Neural cell (in vitro differentiated cells): Measurements from ENCODE around the gene SEPHS1. TPM values are rescaled to one million over a fixed set of nuclear protein-coding genes. Genes with fewer than 3 reads are reported as not detected.
A peak's percentile ranks its signal among the peaks of the same experiment; 100 is the strongest.
"Not testable (repeated sequence)": the region's sequence is repeated elsewhere in the genome, so short reads cannot be mapped to it uniquely, and the experiment has no call there.

ENCODE experiments used
- H2AFZ ChIP-seq: fragments of 200-600, 300-800 bp; sonication (generic), shearing (Covaris generic); 2 replicates; pipeline ENCODE4 v1.6.0; 2014; ENCODE audit warnings: low read depth, mild to moderate bottlenecking, antibody characterized with exemption, low read length, moderate library complexity
- H3F3A ChIP-seq: fragments of 200-600 bp; shearing (Covaris generic); 2 replicates; pipeline ENCODE4 v1.6.1; 2016; ENCODE audit warnings: mild to moderate bottlenecking, moderate library complexity, mixed read lengths, antibody characterized with exemption, low read length; ENCODE audit not compliant: insufficient read depth, poor library complexity, severe bottlenecking
- H3K27ac ChIP-seq: fragments of 200-600, 300-800 bp; sonication (generic), shearing (Covaris generic); 2 replicates; pipeline ENCODE4 v1.5.1; 2014; ENCODE audit warnings: mild to moderate bottlenecking, low read length, moderate library complexity
- H3K27me3 ChIP-seq: fragments of 300-800, 200-600 bp; sonication (generic), shearing (Covaris generic); 2 replicates; pipeline ENCODE4 v1.6.0; 2014; ENCODE audit warnings: mild to moderate bottlenecking, low read depth, low read length, moderate library complexity; ENCODE audit not compliant: insufficient read depth
- H3K36me3 ChIP-seq: fragments of 300-800, 200-600 bp; sonication (generic), shearing (Covaris generic); 2 replicates; pipeline ENCODE4 v1.5.1; 2014; ENCODE audit warnings: mild to moderate bottlenecking, antibody characterized with exemption, low read length, moderate library complexity; ENCODE audit not compliant: insufficient read depth
- H3K4me2 ChIP-seq: fragments of 300-800, 200-600 bp; sonication (generic), shearing (Covaris generic); 2 replicates; pipeline ENCODE4 v1.6.0; 2014; ENCODE audit warnings: mild to moderate bottlenecking, low read length
- H3K4me3 ChIP-seq: fragments of 300-800, 200-600 bp; sonication (generic), shearing (Covaris generic); 2 replicates; pipeline ENCODE4 v1.5.1; 2014; ENCODE audit warnings: mild to moderate bottlenecking, low read length, moderate library complexity
- H3K79me2 ChIP-seq: fragments of 200-600 bp; shearing (Covaris generic); replicated peaks from 2 replicates; pipeline ENCODE4 v1.6.0; 2014; ENCODE audit warnings: mild to moderate bottlenecking, low read length, moderate library complexity; ENCODE audit not compliant: insufficient read depth
- H3K9ac ChIP-seq: fragments of 300-800, 200-600 bp; sonication (generic), shearing (Covaris generic); 2 replicates; pipeline ENCODE4 v1.6.1; 2016; ENCODE audit warnings: mild to moderate bottlenecking, low read length, mixed read lengths
- H3K9me2 ChIP-seq: fragments of 200-600 bp; shearing (Covaris generic); 2 replicates; pipeline ENCODE4 v1.6.1; 2016; ENCODE audit warnings: mild to moderate bottlenecking, low read length, mixed read lengths; ENCODE audit not compliant: insufficient read depth
- H3K9me3 ChIP-seq: fragments of 200-600, 300-800 bp; sonication (generic), shearing (Covaris generic); 2 replicates; pipeline ENCODE4 v1.6.1; 2016; ENCODE audit warnings: mild to moderate bottlenecking, mixed run types, low read length, moderate library complexity, mixed read lengths
- H4K20me1 ChIP-seq: fragments of 200-600 bp; shearing (Covaris generic); 2 replicates; pipeline ENCODE4 v1.6.1; 2016; ENCODE audit warnings: mild to moderate bottlenecking, mixed run types; ENCODE audit not compliant: insufficient read depth
- EP300 ChIP-seq: fragments of 450-650 bp; conservative IDR thresholded peaks from 2 replicates; pipeline ENCODE4 v1.6.1; 2014; ENCODE audit warnings: antibody characterized with exemption, mild to moderate bottlenecking, moderate library complexity; ENCODE audit not compliant: poor library complexity, severe bottlenecking
- EZH2 ChIP-seq: fragments of 200-600, 300-800 bp; shearing (Covaris generic), sonication (generic); IDR thresholded peaks from 2 replicates; pipeline ENCODE4 v1.6.1; 2014; ENCODE audit warnings: antibody characterized with exemption, low read length, borderline replicate concordance, mild to moderate bottlenecking; ENCODE audit not compliant: insufficient read depth, poor library complexity, severe bottlenecking
- MXI1 ChIP-seq: fragments of 450-650 bp; conservative IDR thresholded peaks from 2 replicates; pipeline ENCODE4 v1.6.1; 2014; ENCODE audit warnings: antibody characterized with exemption, mild to moderate bottlenecking; ENCODE audit not compliant: poor library complexity, severe bottlenecking
- POLR2AphosphoS5 ChIP-seq: IDR thresholded peaks from 2 replicates; pipeline ENCODE4 v1.6.1; 2012
- RAD21 ChIP-seq: fragments of 450-650 bp; conservative IDR thresholded peaks from 2 replicates; pipeline ENCODE4 v1.6.1; 2014; ENCODE audit warnings: antibody characterized with exemption, mild to moderate bottlenecking, moderate library complexity
- SMC3 ChIP-seq: fragments of 450-650 bp; conservative IDR thresholded peaks from 2 replicates; pipeline ENCODE4 v1.6.1; 2014; ENCODE audit warnings: antibody characterized with exemption, mild to moderate bottlenecking, moderate library complexity; ENCODE audit not compliant: poor library complexity
- TAF1 ChIP-seq: IDR thresholded peaks from 2 replicates; pipeline ENCODE4 v1.6.1; 2012; ENCODE audit warnings: low read depth
- polyA plus RNA-seq: library from polyadenylated mRNA; depleted of rRNA; stranded (reverse); fragments of >200 nt; gene quantifications from 2 replicates; pipeline ENCODE4 v1.2.3, GENCODE V29; 2014
- TF ChIP-seq, protein P1 (sequence below): fragments of 450-650 bp; IDR thresholded peaks from 2 replicates; pipeline ENCODE4 v1.5.1; 2014; ENCODE audit warnings: antibody characterized with exemption, mild to moderate bottlenecking, moderate library complexity; ENCODE audit not compliant: poor library complexity, severe bottlenecking
- TF ChIP-seq, protein P2 (sequence below): IDR thresholded peaks from 2 replicates; pipeline ENCODE4 v1.6.1; 2012; ENCODE audit warnings: borderline replicate concordance

Gene SEPHS1
- polyA plus RNA-seq, 1 donor from 2014 or later, result 61.0 TPM

DNA sequence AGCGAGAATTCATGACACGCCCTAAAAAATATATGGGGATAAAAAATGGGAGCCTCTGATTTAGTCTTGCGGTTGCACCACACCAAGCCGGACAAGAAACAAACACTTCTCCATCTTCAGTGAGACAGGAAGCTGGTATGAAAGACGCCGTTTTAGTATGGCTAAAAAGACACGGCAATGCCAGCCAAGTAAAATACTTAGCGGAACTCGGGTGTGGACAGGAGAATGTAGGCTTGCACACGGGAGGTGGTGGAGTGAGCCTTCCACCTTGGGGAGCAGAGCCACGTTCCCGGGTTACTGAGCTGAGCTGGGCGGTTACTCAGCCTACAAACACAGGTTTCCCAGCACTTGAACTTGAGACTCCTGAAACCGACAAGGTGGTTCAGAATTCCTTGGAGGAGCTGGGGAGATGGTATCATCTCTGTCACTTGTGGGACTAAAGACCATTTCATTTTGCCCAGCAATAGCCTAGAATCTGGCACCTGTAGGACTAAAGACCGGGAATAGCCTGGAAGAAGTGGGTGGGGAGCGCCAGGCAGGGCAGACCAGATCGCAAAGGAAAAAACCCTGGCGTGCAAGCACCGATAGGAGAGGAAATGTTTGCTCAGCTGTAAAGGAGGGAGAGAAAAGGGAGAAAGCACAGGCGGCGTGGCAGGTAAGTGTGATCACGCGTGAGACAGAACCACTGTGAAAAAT, 34.8 kb upstream of the SEPHS1 start:
- no peaks in the 10 kb centered on the region for H3F3A ChIP-seq
- peaks cover 10% of the 10 kb centered on the region for H3K27me3 ChIP-seq
- H2AFZ ChIP-seq, result no peak overlapping the region

DNA sequence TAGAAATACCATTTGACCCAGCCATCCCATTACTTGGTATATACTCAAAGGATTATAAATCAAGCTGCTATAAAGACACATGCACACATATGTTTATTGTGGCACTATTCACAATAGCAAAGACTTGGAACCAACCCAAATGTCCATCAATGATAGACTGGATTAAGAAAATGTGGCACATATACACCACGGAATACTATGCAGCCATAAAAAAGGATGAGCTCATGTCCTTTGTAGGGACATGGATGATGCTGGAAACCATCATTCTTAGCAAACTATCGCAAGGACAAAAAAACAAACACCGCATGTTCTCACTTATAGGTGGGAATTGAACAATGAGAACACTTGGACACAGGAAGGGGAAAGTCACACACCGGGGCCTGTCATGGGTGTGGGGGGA, 31.0 kb upstream of the SEPHS1 start:
- not testable (repeated sequence) for H4K20me1 ChIP-seq, H3K27me3 ChIP-seq, H2AFZ ChIP-seq, H3K9ac ChIP-seq, H3K9me3 ChIP-seq, H3K4me2 ChIP-seq, H3K36me3 ChIP-seq, H3K9me2 ChIP-seq, H3K27ac ChIP-seq, H3K79me2 ChIP-seq, H3F3A ChIP-seq, H3K4me3 ChIP-seq

More for the DNA sequence above, 34.8 kb upstream of the SEPHS1 start:
- Histone ChIP-seq H3K36me3 (no peaks in the 10 kb centered on the region), H3K9ac (no peak overlapping the region), H3K9me3 (no peaks in the 10 kb centered on the region), H3K27ac (no peak overlapping the region), H3K4me3 (peak overlapping the region; percentile 0), H3K4me2 (no peak overlapping the region), H4K20me1 (no peaks in the 10 kb centered on the region), H3K9me2 (no peaks in the 10 kb centered on the region), H3K79me2 (no peaks in the 10 kb centered on the region)
- TF ChIP-seq SMC3 (no peak), MXI1 (no peak), EP300 (no peak), RAD21 (no peak), EZH2 (no peak), TAF1 (no peak), POLR2AphosphoS5 (no peak)
- TF ChIP-seq, protein P1, sequence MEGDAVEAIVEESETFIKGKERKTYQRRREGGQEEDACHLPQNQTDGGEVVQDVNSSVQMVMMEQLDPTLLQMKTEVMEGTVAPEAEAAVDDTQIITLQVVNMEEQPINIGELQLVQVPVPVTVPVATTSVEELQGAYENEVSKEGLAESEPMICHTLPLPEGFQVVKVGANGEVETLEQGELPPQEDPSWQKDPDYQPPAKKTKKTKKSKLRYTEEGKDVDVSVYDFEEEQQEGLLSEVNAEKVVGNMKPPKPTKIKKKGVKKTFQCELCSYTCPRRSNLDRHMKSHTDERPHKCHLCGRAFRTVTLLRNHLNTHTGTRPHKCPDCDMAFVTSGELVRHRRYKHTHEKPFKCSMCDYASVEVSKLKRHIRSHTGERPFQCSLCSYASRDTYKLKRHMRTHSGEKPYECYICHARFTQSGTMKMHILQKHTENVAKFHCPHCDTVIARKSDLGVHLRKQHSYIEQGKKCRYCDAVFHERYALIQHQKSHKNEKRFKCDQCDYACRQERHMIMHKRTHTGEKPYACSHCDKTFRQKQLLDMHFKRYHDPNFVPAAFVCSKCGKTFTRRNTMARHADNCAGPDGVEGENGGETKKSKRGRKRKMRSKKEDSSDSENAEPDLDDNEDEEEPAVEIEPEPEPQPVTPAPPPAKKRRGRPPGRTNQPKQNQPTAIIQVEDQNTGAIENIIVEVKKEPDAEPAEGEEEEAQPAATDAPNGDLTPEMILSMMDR, result no peak
- TF ChIP-seq, protein P2, sequence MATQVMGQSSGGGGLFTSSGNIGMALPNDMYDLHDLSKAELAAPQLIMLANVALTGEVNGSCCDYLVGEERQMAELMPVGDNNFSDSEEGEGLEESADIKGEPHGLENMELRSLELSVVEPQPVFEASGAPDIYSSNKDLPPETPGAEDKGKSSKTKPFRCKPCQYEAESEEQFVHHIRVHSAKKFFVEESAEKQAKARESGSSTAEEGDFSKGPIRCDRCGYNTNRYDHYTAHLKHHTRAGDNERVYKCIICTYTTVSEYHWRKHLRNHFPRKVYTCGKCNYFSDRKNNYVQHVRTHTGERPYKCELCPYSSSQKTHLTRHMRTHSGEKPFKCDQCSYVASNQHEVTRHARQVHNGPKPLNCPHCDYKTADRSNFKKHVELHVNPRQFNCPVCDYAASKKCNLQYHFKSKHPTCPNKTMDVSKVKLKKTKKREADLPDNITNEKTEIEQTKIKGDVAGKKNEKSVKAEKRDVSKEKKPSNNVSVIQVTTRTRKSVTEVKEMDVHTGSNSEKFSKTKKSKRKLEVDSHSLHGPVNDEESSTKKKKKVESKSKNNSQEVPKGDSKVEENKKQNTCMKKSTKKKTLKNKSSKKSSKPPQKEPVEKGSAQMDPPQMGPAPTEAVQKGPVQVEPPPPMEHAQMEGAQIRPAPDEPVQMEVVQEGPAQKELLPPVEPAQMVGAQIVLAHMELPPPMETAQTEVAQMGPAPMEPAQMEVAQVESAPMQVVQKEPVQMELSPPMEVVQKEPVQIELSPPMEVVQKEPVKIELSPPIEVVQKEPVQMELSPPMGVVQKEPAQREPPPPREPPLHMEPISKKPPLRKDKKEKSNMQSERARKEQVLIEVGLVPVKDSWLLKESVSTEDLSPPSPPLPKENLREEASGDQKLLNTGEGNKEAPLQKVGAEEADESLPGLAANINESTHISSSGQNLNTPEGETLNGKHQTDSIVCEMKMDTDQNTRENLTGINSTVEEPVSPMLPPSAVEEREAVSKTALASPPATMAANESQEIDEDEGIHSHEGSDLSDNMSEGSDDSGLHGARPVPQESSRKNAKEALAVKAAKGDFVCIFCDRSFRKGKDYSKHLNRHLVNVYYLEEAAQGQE, result no peak
